ENCODE measurements around the gene PTPRN2. TPM values are rescaled to one million over a fixed set of nuclear protein-coding genes. Genes with fewer than 3 reads are reported as not detected.

The PTPRN2 gene
- total RNA-seq, 1 experiment from 2014 or later: not detected

GRCh38 chr7:158446281-158446680 is 141.3 kb downstream of the PTPRN2 start:
- H2AFZ ChIP-seq: no peak overlapping the region
- H3K4me2 ChIP-seq: no peak overlapping the region
- intact Hi-C loops (cut with micrococcal nuclease; ENCODE audit: unreplicated experiment): no loop called here
- ChIA-PET CTCF (interaction anchor here (0.6 kb wide), 1 partner anchor 61 kb away, joined by 6 read pairs; no protein-coding TSS in a partner anchor), POLR2A (ENCODE audit: unreplicated experiment) (no interaction called here)
- no peak for TF ChIP-seq CTCF (conservative IDR thresholded peaks at IDR 0.05)
- no peak for TF ChIP-seq EZH2 (IDR thresholded peaks at IDR 0.05; ENCODE audit: low read depth)
- H3K4me1 ChIP-seq (replicated peaks; ENCODE audit: insufficient read depth): no peaks in the 10 kb centered on the region
- BruUV-seq (replicated peaks): no TSS peak
- no peak for DNase-seq
- H3K4me3 ChIP-seq: no peak overlapping the region
- H3K9me3 ChIP-seq (ENCODE audit: insufficient read depth, low read depth): no peaks in the 10 kb centered on the region
- no peaks in the 10 kb centered on the region; the same call in 1 of the 2 replicates for H3K9me2 ChIP-seq (ENCODE audit: insufficient read depth)
- H3K36me3 ChIP-seq (ENCODE audit: low read depth): no peaks in the 10 kb centered on the region
- no peaks in the 10 kb centered on the region for H4K20me1 ChIP-seq (ENCODE audit: insufficient read depth)
- no peaks in the 10 kb centered on the region for H3K79me2 ChIP-seq (ENCODE audit: low read depth)
- peaks cover 94% of the 10 kb centered on the region for H3K27me3 ChIP-seq (ENCODE audit: insufficient read depth, low read depth)
- H3K27ac ChIP-seq: no peak overlapping the region
- H3F3A ChIP-seq (ENCODE audit: insufficient read depth, low read depth): no peaks in the 10 kb centered on the region

- Histone ChIP-seq H3K4me3 (no peak overlapping the region), H4K20me1 (ENCODE audit: insufficient read depth) (no peaks in the 10 kb centered on the region), H3K27me3 (ENCODE audit: insufficient read depth, low read depth) (peaks cover 87% of the 10 kb centered on the region), H3K4me1 (replicated peaks; ENCODE audit: insufficient read depth) (no peaks in the 10 kb centered on the region), H3K36me3 (ENCODE audit: low read depth) (no peaks in the 10 kb centered on the region), H2AFZ (no peak overlapping the region), H3K4me2 (no peak overlapping the region), H3F3A (ENCODE audit: insufficient read depth, low read depth) (no peaks in the 10 kb centered on the region), H3K27ac (no peak overlapping the region), H3K9me3 (ENCODE audit: insufficient read depth, low read depth) (no peaks in the 10 kb centered on the region), H3K9me2 (ENCODE audit: insufficient read depth) (no peaks in the 10 kb centered on the region; the same call in 1 of the 2 replicates), H3K79me2 (ENCODE audit: low read depth) (no peaks in the 10 kb centered on the region)
- TF ChIP-seq CTCF (conservative IDR thresholded peaks at IDR 0.05) (no peak), EZH2 (IDR thresholded peaks at IDR 0.05; ENCODE audit: low read depth) (no peak)
- no TSS peak for BruUV-seq (replicated peaks)
- POLR2A ChIA-PET (ENCODE audit: unreplicated experiment): no interaction called here
- DNase-seq: no peak
- CTCF ChIA-PET: interaction anchor here (0.6 kb wide), 1 partner anchor 60 kb away, joined by 6 read pairs; no protein-coding TSS in a partner anchor
- intact Hi-C loops (cut with micrococcal nuclease; ENCODE audit: unreplicated experiment): no loop called here
Measured at GRCh38 chr7:158445421-158446175, 142.0 kb downstream of the PTPRN2 start.

- TF ChIP-seq EZH2 (IDR thresholded peaks at IDR 0.05; ENCODE audit: low read depth): no peak; the same call in 1 of the 2 replicates
- TF ChIP-seq CTCF (conservative IDR thresholded peaks at IDR 0.05): no peak
- Histone ChIP-seq H4K20me1 (ENCODE audit: insufficient read depth) (no peaks in the 10 kb centered on the region), H3K4me3 (no peak overlapping the region), H3K9me2 (ENCODE audit: insufficient read depth) (no peaks in the 10 kb centered on the region; the same call in 1 of the 2 replicates), H3K27ac (no peak overlapping the region), H3F3A (ENCODE audit: insufficient read depth, low read depth) (no peaks in the 10 kb centered on the region), H3K27me3 (ENCODE audit: insufficient read depth, low read depth) (peaks cover 84% of the 10 kb centered on the region), H3K4me1 (replicated peaks; ENCODE audit: insufficient read depth) (no peaks in the 10 kb centered on the region), H2AFZ (no peak overlapping the region), H3K9me3 (ENCODE audit: insufficient read depth, low read depth) (no peaks in the 10 kb centered on the region), H3K36me3 (ENCODE audit: low read depth) (no peaks in the 10 kb centered on the region), H3K4me2 (no peak overlapping the region), H3K79me2 (ENCODE audit: low read depth) (no peaks in the 10 kb centered on the region)
- ChIA-PET CTCF (no interaction called here), POLR2A (ENCODE audit: unreplicated experiment) (no interaction called here)
- DNase-seq: no peak
- intact Hi-C loops (cut with micrococcal nuclease; ENCODE audit: unreplicated experiment): no loop called here
- BruUV-seq (replicated peaks): no TSS peak
Measured at GRCh38 chr7:158444501-158445420, 142.9 kb downstream of the PTPRN2 start.

Measured in PC-9 (cell line).